Urinary bladder (tissue), 4 donors: ENCODE data around the gene SEMA3C. TPM values are rescaled to one million over a fixed set of nuclear protein-coding genes. Genes with fewer than 3 reads are reported as not detected.
A peak's percentile ranks its signal among the peaks of the same experiment; 100 is the strongest.
"Not testable (repeated sequence)": the region's sequence is repeated elsewhere in the genome, so short reads cannot be mapped to it uniquely, and the experiment has no call there.

ENCODE experiments used
- DNase-seq: peaks from one replicate; pipeline ENCODE4 v3.0.0-alpha.2; 2015; ENCODE audit errors: extremely low spot score
- H3K27ac ChIP-seq: one replicate; pipeline ENCODE4 v1.5.1; 2013; ENCODE audit warnings: low read depth, mild to moderate bottlenecking, moderate library complexity
- H3K36me3 ChIP-seq: one replicate; pipeline ENCODE4 v1.6.1; 2013; ENCODE audit warnings: mild to moderate bottlenecking, moderate library complexity; ENCODE audit not compliant: insufficient read depth
- H3K4me1 ChIP-seq: one replicate; pipeline ENCODE4 v1.6.1; 2013; ENCODE audit warnings: mild to moderate bottlenecking, moderate library complexity; ENCODE audit not compliant: insufficient read depth
- H3K4me3 ChIP-seq: one replicate; pipeline ENCODE4 v1.5.1; 2013; ENCODE audit warnings: low read depth, low read length
- WGBS: extraction: QIAGEN DNeasy Blood & Tissue Kit; methylation state at CpG from one replicate; pipeline ENCODE4 v1.1.7; 2013; 5-methylcytosine and 5-hydroxymethylcytosine counted together
- polyA plus RNA-seq: library from polyadenylated mRNA; stranded (reverse); fragments of 200-250 nt; gene quantifications from one replicate; pipeline ENCODE4 v1.2.3, GENCODE V29; 2013
- total RNA-seq: library from RNA; depleted of rRNA; stranded (reverse); fragments of >200 nt; gene quantifications from one replicate; pipeline ENCODE4 v1.2.3, GENCODE V29; 2014
- donor health status: healthy with polysubstance abuse.
- donor health status: healthy.

Gene SEMA3C
- total and polyA plus RNA-seq, 2 donors = 62.3 to 570 TPM

GRCh38 chr7:80941208-80941758 lies 22.4 kb upstream of the SEMA3C start:
- WGBS = 56% methylated on average over 4 of the region's 4 CpGs
- DNase-seq = no peak
- Histone ChIP-seq H3K36me3 (no peaks in the 10 kb centered on the region), H3K4me3 (no peak overlapping the region), H3K27ac (peak overlapping the region; percentile 50), H3K4me1 (no peaks in the 10 kb centered on the region)

- no peak overlapping the region for H3K27ac ChIP-seq
- WGBS = 62% methylated on average over 3 of the region's 3 CpGs
These were observed 21.8 kb upstream of the SEMA3C start for GRCh38 chr7:80940539-80941207.

GRCh38 chr7:80937336-80937735 lies 18.5 kb upstream of the SEMA3C start:
- no peaks in the 10 kb centered on the region for H3K4me1 ChIP-seq
- DNase-seq = no peak
- 76% methylated on average over 3 of the region's 3 CpGs for WGBS
- H3K27ac ChIP-seq = no peak overlapping the region
- no peak overlapping the region for H3K4me3 ChIP-seq
- H3K36me3 ChIP-seq = no peaks in the 10 kb centered on the region

More at GRCh38 chr7:80940539-80941207, 21.8 kb upstream of the SEMA3C start:
- Histone ChIP-seq H3K4me1 (no peaks in the 10 kb centered on the region), H3K36me3 (no peaks in the 10 kb centered on the region), H3K4me3 (no peak overlapping the region)
- DNase-seq = no peak

- Histone ChIP-seq H3K36me3 (no peaks in the 10 kb centered on the region), H3K4me3 (no peak overlapping the region), H3K4me1 (no peaks in the 10 kb centered on the region), H3K27ac (no peak overlapping the region)
- 94% methylated on average over 5 of the region's 5 CpGs for WGBS
- DNase-seq = no peak
These were observed 17.3 kb upstream of the SEMA3C start for GRCh38 chr7:80935991-80936780.

GRCh38 chr7:80934321-80934720 lies 15.5 kb upstream of the SEMA3C start:
- Histone ChIP-seq H3K36me3 (no peaks in the 10 kb centered on the region), H3K27ac (no peak overlapping the region), H3K4me1 (no peaks in the 10 kb centered on the region), H3K4me3 (no peak overlapping the region)
- no peak for DNase-seq
- WGBS = 98% methylated on average over 1 of the region's 1 CpG

GRCh38 chr7:80932536-80932935 lies 13.7 kb upstream of the SEMA3C start:
- no peaks in the 10 kb centered on the region for H3K36me3 ChIP-seq
- no peak overlapping the region for H3K4me3 ChIP-seq
- H3K27ac ChIP-seq = no peak overlapping the region
- no peaks in the 10 kb centered on the region for H3K4me1 ChIP-seq
- DNase-seq = no peak

GRCh38 chr7:80929619-80930018 lies 10.8 kb upstream of the SEMA3C start:
- Histone ChIP-seq H3K27ac (no peak overlapping the region), H3K4me3 (no peak overlapping the region), H3K36me3 (no peaks in the 10 kb centered on the region), H3K4me1 (no peaks in the 10 kb centered on the region)
- 72% methylated on average over 3 of the region's 3 CpGs for WGBS
- DNase-seq = no peak

- H3K4me3 ChIP-seq, H3K36me3 ChIP-seq, DNase-seq, H3K4me1 ChIP-seq, H3K27ac ChIP-seq: not testable (repeated sequence)
- WGBS = 97% methylated on average over 6 of the region's 6 CpGs
These were observed 8.1 kb upstream of the SEMA3C start for GRCh38 chr7:80926955-80927354.

GRCh38 chr7:80924090-80924489 lies 5.2 kb upstream of the SEMA3C start:
- DNase-seq = no peak
- no peak overlapping the region for H3K27ac ChIP-seq
- no peaks in the 10 kb centered on the region for H3K36me3 ChIP-seq
- H3K4me1 ChIP-seq = no peaks in the 10 kb centered on the region
- no peak overlapping the region for H3K4me3 ChIP-seq
- WGBS = 42% methylated on average over 2 of the region's 2 CpGs

- no peak for DNase-seq
- no peaks in the 10 kb centered on the region for H3K36me3 ChIP-seq
- WGBS = 93% methylated on average over 4 of the region's 4 CpGs
- no peak overlapping the region for H3K27ac ChIP-seq
- no peaks in the 10 kb centered on the region for H3K4me1 ChIP-seq
- no peak overlapping the region for H3K4me3 ChIP-seq
These were observed 4.4 kb upstream of the SEMA3C start for GRCh38 chr7:80923211-80923612.

- Histone ChIP-seq H3K27ac (peak overlapping the region; percentile 50), H3K36me3 (no peaks in the 10 kb centered on the region), H3K4me1 (no peaks in the 10 kb centered on the region), H3K4me3 (no peak overlapping the region)
- 87% methylated on average over 5 of the region's 5 CpGs for WGBS
- no peak for DNase-seq
These were observed 3.6 kb upstream of the SEMA3C start for GRCh38 chr7:80922253-80923049.

GRCh38 chr7:80921130-80921529 lies 2.3 kb upstream of the SEMA3C start:
- Histone ChIP-seq H3K27ac (peak overlapping the region; percentile 64), H3K36me3 (no peaks in the 10 kb centered on the region), H3K4me1 (no peaks in the 10 kb centered on the region), H3K4me3 (no peak overlapping the region)
- DNase-seq = no peak
- WGBS = 34% methylated on average over 3 of the region's 3 CpGs

- H3K4me1 ChIP-seq = no peaks in the 10 kb centered on the region
- peak overlapping the region; percentile 53 for H3K4me3 ChIP-seq
- no peaks in the 10 kb centered on the region for H3K36me3 ChIP-seq
- H3K27ac ChIP-seq = no peak overlapping the region
- WGBS = 4% methylated on average over 8 of the region's 8 CpGs
- DNase-seq = no peak
These were observed 452 bp downstream of the SEMA3C start for GRCh38 chr7:80918399-80918798.
